ENCODE measurements around the gene IGF1. TPM values are rescaled to one million over a fixed set of nuclear protein-coding genes. Genes with fewer than 3 reads are reported as not detected.

Gene IGF1
- total and polyA plus RNA-seq, 12 donors, result 1.7 to 28.4 (median 16.5) TPM

DNA sequence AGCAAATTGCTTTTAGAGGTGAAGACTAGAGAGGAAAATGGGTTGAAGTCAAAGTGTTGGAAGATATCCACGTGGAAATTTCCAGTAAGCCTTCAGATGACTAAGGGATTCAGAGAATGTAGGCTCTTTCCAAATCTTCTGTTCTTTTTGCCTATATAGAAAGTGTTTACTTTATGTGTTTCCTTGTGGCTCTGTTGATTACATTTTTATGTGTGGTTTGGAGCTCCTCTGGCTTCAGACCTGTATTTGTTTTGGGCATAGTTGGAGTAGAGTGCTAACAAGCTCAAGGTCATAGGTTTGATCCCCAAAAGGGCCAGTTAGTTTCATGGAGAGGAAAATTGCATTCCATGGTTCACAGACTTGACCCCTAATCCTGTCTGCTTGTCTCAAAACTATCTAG lies 91.9 kb downstream of the IGF1 start:
- TF ChIP-seq, protein P1, sequence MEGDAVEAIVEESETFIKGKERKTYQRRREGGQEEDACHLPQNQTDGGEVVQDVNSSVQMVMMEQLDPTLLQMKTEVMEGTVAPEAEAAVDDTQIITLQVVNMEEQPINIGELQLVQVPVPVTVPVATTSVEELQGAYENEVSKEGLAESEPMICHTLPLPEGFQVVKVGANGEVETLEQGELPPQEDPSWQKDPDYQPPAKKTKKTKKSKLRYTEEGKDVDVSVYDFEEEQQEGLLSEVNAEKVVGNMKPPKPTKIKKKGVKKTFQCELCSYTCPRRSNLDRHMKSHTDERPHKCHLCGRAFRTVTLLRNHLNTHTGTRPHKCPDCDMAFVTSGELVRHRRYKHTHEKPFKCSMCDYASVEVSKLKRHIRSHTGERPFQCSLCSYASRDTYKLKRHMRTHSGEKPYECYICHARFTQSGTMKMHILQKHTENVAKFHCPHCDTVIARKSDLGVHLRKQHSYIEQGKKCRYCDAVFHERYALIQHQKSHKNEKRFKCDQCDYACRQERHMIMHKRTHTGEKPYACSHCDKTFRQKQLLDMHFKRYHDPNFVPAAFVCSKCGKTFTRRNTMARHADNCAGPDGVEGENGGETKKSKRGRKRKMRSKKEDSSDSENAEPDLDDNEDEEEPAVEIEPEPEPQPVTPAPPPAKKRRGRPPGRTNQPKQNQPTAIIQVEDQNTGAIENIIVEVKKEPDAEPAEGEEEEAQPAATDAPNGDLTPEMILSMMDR (IDR thresholded peaks at IDR 0.05), result no peak
- TF ChIP-seq POLR2A (IDR thresholded peaks at IDR 0.05), result no peak
- WGBS, 4 donors, result 30 to 50% (median 48%) methylated on average over 1 of the region's 1 CpG
- no peaks in the 10 kb centered on the region for H3K36me3 ChIP-seq (replicated peaks in 1 of 2)
- no peak overlapping the region for H3K4me3 ChIP-seq
- H3K27ac ChIP-seq, result no peak overlapping the region
- intact Hi-C loops (cut with DNase I), result no loop called here
- no peaks in the 10 kb centered on the region for H3K9me3 ChIP-seq (replicated peaks in 1 of 3)
- no peak for DNase-seq
- no peaks in the 10 kb centered on the region for H3K27me3 ChIP-seq
- H3K4me1 ChIP-seq (replicated peaks in 1 of 2), result no peaks in the 10 kb centered on the region

DNA sequence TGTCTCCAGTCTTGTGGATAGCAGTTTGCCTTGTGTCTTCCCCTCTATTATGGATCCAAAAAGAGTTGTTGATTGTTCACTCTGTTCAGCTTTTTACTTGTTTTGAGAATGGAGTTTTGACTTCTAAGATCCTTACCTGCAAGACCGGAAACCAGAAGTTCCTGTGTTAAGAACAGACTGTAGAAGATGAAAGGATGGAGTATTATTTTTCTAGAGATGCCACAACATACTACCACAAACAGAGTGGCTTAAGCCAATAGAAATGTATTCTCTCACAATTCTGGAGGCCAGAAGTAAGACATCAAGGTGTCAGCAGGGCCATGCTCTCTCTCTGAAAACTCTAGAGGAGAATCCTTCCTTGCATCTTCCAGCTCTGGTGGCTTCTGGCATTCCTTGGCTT lies 95.0 kb downstream of the IGF1 start:
- Histone ChIP-seq H3K27me3 (no peaks in the 10 kb centered on the region), H3K4me3 (no peak overlapping the region), H3K27ac (no peak overlapping the region), H3K4me1 (replicated peaks in 1 of 2) (no peaks in the 10 kb centered on the region), H3K36me3 (replicated peaks in 1 of 2) (no peaks in the 10 kb centered on the region), H3K9me3 (replicated peaks in 1 of 3) (no peaks in the 10 kb centered on the region)
- intact Hi-C loops (cut with DNase I), result no loop called here
- 80 to 93% (median 88%) methylated on average over 1 of the region's 1 CpG for WGBS, 4 donors
- DNase-seq, result no peak
- TF ChIP-seq, protein P1 (IDR thresholded peaks at IDR 0.05), result no peak
- no peak for TF ChIP-seq POLR2A (IDR thresholded peaks at IDR 0.05)

DNA sequence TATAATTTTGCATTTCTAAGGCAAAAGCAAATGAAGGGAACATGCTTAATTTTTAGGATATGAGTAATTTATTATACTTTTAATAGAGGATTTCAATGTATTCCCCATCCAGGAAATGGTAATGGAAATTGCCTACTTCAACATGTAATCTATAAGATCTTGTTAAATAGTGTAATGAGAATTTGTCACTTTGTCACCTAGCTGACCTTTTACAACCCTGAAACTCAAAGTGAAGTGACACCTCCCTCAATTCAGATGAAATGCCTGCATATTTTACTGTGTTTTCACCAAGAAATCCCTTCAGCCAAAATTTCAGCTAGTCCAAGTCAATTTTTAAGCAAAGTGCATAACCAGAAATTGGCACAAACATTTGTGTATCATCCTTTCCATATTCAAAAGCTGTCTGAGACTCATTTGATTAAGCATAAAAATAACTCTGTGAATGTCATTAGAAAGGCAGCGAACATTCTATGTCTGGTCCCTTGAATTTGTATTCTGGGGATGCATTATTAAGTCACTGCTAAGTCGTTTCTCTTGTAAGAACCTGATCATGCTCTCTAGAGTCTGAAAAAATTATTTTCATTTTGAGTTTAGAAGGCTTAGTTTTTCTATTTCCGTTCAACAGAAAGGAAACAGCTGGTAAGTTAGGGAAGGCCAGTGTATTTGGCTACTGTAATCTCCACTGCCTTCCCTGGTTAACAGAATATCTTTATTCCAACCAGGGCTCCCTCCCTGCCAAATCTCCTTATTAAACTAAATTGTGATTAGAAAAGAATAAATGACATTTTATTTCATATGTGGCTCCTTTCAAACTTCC lies 100.8 kb downstream of the IGF1 start:
- no peaks in the 10 kb centered on the region for H3K4me1 ChIP-seq (replicated peaks in 1 of 2)
- no peaks in the 10 kb centered on the region for H3K27me3 ChIP-seq
- no peak overlapping the region for H3K27ac ChIP-seq
- no peak for TF ChIP-seq POLR2A (IDR thresholded peaks at IDR 0.05)
- TF ChIP-seq, protein P1 (IDR thresholded peaks at IDR 0.05), result no peak
- intact Hi-C loops (cut with DNase I), result no loop called here
- WGBS, 4 donors, result 46 to 56% (median 50%) methylated on average over 3 of the region's 3 CpGs
- no peaks in the 10 kb centered on the region for H3K36me3 ChIP-seq (replicated peaks in 1 of 2)
- no peak overlapping the region for H3K4me3 ChIP-seq
- no peak for DNase-seq
- H3K9me3 ChIP-seq (replicated peaks in 1 of 3), result no peaks in the 10 kb centered on the region

DNA sequence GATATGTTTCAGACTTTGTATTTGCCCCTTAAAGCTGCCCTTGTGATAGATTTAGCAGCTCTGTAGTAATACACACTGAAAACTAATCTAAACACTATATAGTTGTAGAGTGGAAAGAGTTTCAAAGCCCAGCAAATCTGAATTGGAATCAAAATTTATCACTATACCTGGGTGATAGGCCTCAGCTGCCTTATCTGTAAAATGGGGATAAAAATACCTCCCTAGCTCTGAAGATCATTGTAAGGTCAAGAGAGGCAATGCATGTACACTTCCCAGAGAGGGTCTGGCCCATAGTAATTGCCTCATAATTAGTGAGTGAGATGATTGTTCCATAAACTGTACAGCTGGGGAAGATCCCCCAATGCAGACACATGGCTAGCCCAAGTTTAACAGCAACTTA lies 103.6 kb downstream of the IGF1 start:
- intact Hi-C loops (cut with DNase I), result no loop called here
- Histone ChIP-seq H3K27me3 (no peaks in the 10 kb centered on the region), H3K36me3 (replicated peaks in 1 of 2) (no peaks in the 10 kb centered on the region), H3K4me3 (no peak overlapping the region), H3K4me1 (replicated peaks in 1 of 2) (no peaks in the 10 kb centered on the region), H3K27ac (no peak overlapping the region), H3K9me3 (replicated peaks in 1 of 3) (no peaks in the 10 kb centered on the region)
- no peak for TF ChIP-seq POLR2A (IDR thresholded peaks at IDR 0.05)
- TF ChIP-seq, protein P1 (IDR thresholded peaks at IDR 0.05), result no peak
- no peak for DNase-seq

All from adrenal gland (tissue), 12 donors.